Spinal cord (tissue), 10 donors: ENCODE measurements around the gene CA5A. TPM values are rescaled to one million over a fixed set of nuclear protein-coding genes. Genes with fewer than 3 reads are reported as not detected.
"Not testable (repeated sequence)": the region's sequence is repeated elsewhere in the genome, so short reads cannot be mapped to it uniquely, and the experiment has no call there.

Experiments used
- DNase-seq, 6 donors: peaks; one replicate each; pipeline versions ENCODE4 v3.0.0 to v3.0.0-alpha.2; 2013 to 2015; ENCODE audit warnings: low spot score in 6 of 6, low read depth in 4 of 6
- H3K27ac ChIP-seq: one replicate; pipeline ENCODE4 v1.5.1; 2013; ENCODE audit warnings: low read depth, low read length, control low read depth
- H3K27me3 ChIP-seq: one replicate; pipeline ENCODE4 v1.6.1; 2013; ENCODE audit warnings: low read length; ENCODE audit not compliant: control insufficient read depth, insufficient read depth
- H3K36me3 ChIP-seq: one replicate; pipeline ENCODE4 v1.6.1; 2013; ENCODE audit warnings: low read length; ENCODE audit not compliant: control insufficient read depth, insufficient read depth
- H3K4me1 ChIP-seq: one replicate; pipeline ENCODE4 v1.6.1; 2013; ENCODE audit warnings: low read length; ENCODE audit not compliant: control insufficient read depth, insufficient read depth
- H3K4me3 ChIP-seq: one replicate; pipeline ENCODE4 v1.5.1; 2013; ENCODE audit warnings: low read depth, low read length, control low read depth
- H3K9me3 ChIP-seq: one replicate; pipeline ENCODE4 v1.6.1; 2013; ENCODE audit warnings: low read length; ENCODE audit not compliant: control insufficient read depth, insufficient read depth
- WGBS: methylation state at CpG from one replicate; pipeline ENCODE4 v1.1.5; 2013; ENCODE audit warnings: missing lambda C conversion rate; ENCODE audit not compliant: insufficient coverage; 5-methylcytosine and 5-hydroxymethylcytosine counted together
- polyA plus RNA-seq, 2 donors: library from polyadenylated mRNA; unstranded; fragments of 120-200 nt; gene quantifications; one replicate each; pipeline ENCODE4 v1.2.1, GENCODE V29; 2013; ENCODE audit not compliant: insufficient read length in 2 of 2
- total RNA-seq, 2 donors: library from RNA; depleted of rRNA in 1 of 2; stranded (reverse); fragments of 120-200 nt in 1 of 2; fragments of >200 nt in 1 of 2; gene quantifications; one replicate each; pipeline versions ENCODE4 v1.2.3 to v1.2.4, GENCODE V29; 2013 to 2014
- donor health status: healthy.

CA5A gene
- total and polyA plus RNA-seq, 4 donors = 0.10 to 0.55 (median 0.27) TPM; not detected in 1

- Histone ChIP-seq H3K4me3 (no peak overlapping the region), H3K9me3 (no peaks in the 10 kb centered on the region), H3K27ac (no peak overlapping the region), H3K27me3 (no peaks in the 10 kb centered on the region), H3K36me3 (no peaks in the 10 kb centered on the region), H3K4me1 (no peaks in the 10 kb centered on the region)
- WGBS = 89% methylated on average over 19 of the region's 19 CpGs
- no peak for DNase-seq
Measured at GRCh38 chr16:87877942-87878507, 58.3 kb downstream of the CA5A start.

- no peaks in the 10 kb centered on the region for H3K36me3 ChIP-seq
- peaks cover 19% of the 10 kb centered on the region for H3K4me1 ChIP-seq
- 49% methylated on average over 18 of the region's 24 CpGs for WGBS
- no peak overlapping the region for H3K27ac ChIP-seq
- no peaks in the 10 kb centered on the region for H3K27me3 ChIP-seq
- no peak for DNase-seq
- H3K9me3 ChIP-seq = no peaks in the 10 kb centered on the region
- no peak overlapping the region for H3K4me3 ChIP-seq
Measured at GRCh38 chr16:87874639-87875427, 61.5 kb downstream of the CA5A start.

- not testable (repeated sequence) for H3K9me3 ChIP-seq, H3K4me3 ChIP-seq, H3K36me3 ChIP-seq, H3K27me3 ChIP-seq, DNase-seq
- H3K4me1 ChIP-seq = peaks cover 45% of the 10 kb centered on the region
- WGBS = 70% methylated on average over 15 of the region's 24 CpGs
- peak overlapping the region; percentile 43 for H3K27ac ChIP-seq
Measured at GRCh38 chr16:87870418-87871291, 65.7 kb downstream of the CA5A start.

GRCh38 chr16:87869879-87870417 lies 66.4 kb downstream of the CA5A start:
- 61% methylated on average over 7 of the region's 18 CpGs for WGBS
- H3K9me3 ChIP-seq, H3K27ac ChIP-seq, H3K36me3 ChIP-seq, H3K27me3 ChIP-seq, DNase-seq, H3K4me3 ChIP-seq: not testable (repeated sequence)
- H3K4me1 ChIP-seq = peaks cover 45% of the 10 kb centered on the region

GRCh38 chr16:87869061-87869878 lies 67.1 kb downstream of the CA5A start, which contains the start of gene SLC7A5:
SLC7A5 (minus strand) TSS chr16:87869507; CDS start chr16:87869422, 85 bp downstream.
- not testable (repeated sequence) for H3K27ac ChIP-seq, H3K9me3 ChIP-seq, H3K36me3 ChIP-seq, H3K27me3 ChIP-seq
- peak within 1 kb of the TSS; percentile 41 for H3K4me3 ChIP-seq
- peak in 2 of 6 donors; percentile 87 to 89 for DNase-seq
- peaks cover 46% of the 10 kb centered on the region for H3K4me1 ChIP-seq
- 2% methylated on average over 106 of the region's 109 CpGs for WGBS

- Histone ChIP-seq H3K4me1 (peaks cover 48% of the 10 kb centered on the region), H3K4me3 (peak overlapping the region; percentile 41)
- not testable (repeated sequence) for H3K9me3 ChIP-seq, H3K36me3 ChIP-seq, H3K27ac ChIP-seq, H3K27me3 ChIP-seq
- WGBS = 5% methylated on average over 27 of the region's 37 CpGs
- peak in 2 of 6 donors; percentile 65 to 86 for DNase-seq
Measured at GRCh38 chr16:87868254-87869029, 67.9 kb downstream of the CA5A start.

GRCh38 chr16:87865902-87866555 lies 70.3 kb downstream of the CA5A start:
- not testable (repeated sequence) for H3K27ac ChIP-seq, DNase-seq, H3K4me3 ChIP-seq, H3K27me3 ChIP-seq, H3K9me3 ChIP-seq
- WGBS = 95% methylated on average over 11 of the region's 16 CpGs
- Histone ChIP-seq H3K36me3 (peaks cover 10% of the 10 kb centered on the region), H3K4me1 (peaks cover 41% of the 10 kb centered on the region)

GRCh38 chr16:87864331-87864989 lies 71.9 kb downstream of the CA5A start:
- no peak overlapping the region for H3K27ac ChIP-seq
- H3K4me1 ChIP-seq = peaks cover 34% of the 10 kb centered on the region
- H3K27me3 ChIP-seq = peaks cover 6% of the 10 kb centered on the region
- H3K36me3 ChIP-seq = peaks cover 16% of the 10 kb centered on the region
- WGBS = 69% methylated on average over 10 of the region's 15 CpGs
- H3K9me3 ChIP-seq = no peaks in the 10 kb centered on the region
- DNase-seq = no peak
- H3K4me3 ChIP-seq = no peak overlapping the region
